HG03097 (cell line): ENCODE measurements around the gene ANKDD1A.

Experiments
- ATAC-seq: cut with Tn5 transposase; IDR thresholded peaks from one replicate; pipeline ENCODE4 v1.9.1; 2021; ENCODE audit not compliant: unreplicated experiment, low FRiP score

ANKDD1A gene

DNA sequence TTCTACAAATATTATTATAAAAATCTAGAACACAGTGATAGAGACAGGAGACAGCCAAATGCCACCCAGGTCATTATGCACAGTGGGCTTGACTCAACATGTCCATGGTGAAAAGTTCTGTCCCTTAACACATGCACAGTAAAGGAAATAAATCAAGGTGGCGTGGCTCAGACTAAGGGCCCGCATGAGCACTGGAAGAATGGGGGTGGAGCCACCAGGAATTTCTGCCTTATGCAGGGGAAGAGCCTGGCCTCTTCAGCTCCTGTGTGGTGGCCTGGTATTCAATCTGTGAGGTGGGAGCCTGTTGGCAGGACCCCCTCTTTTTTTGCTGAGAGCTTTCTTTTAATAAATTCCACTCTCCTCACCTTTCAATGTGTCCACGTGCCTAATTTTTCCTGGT lies 95.2 kb downstream of the ANKDD1A start:
- ATAC-seq: no peak
